MM.1S (cell line): ENCODE data around the gene TRABD2B.

Source experiments
- DNase-seq: peaks from one replicate; pipeline ENCODE4 v3.0.0-alpha.2; 2015
- H2AFZ ChIP-seq: fragments of 300-600 bp; sonication (generic); 2 replicates; pipeline ENCODE4 v1.6.0; 2016; ENCODE audit warnings: antibody characterized with exemption, low read length
- H3F3A ChIP-seq: fragments of 300-600 bp; sonication (generic); 2 replicates; pipeline ENCODE4 v1.6.1; 2016; ENCODE audit warnings: mild to moderate bottlenecking, antibody characterized with exemption, low read length, moderate library complexity, mixed read lengths; ENCODE audit not compliant: insufficient read depth
- H3K27ac ChIP-seq: fragments of 300-600 bp; sonication (generic); 2 replicates; pipeline ENCODE4 v1.5.1; 2016; ENCODE audit warnings: mild to moderate bottlenecking, low read length
- H3K27me3 ChIP-seq: fragments of 300-600 bp; sonication (generic); replicated peaks from 2 replicates; pipeline ENCODE4 v1.6.0; 2016; ENCODE audit warnings: low read length; ENCODE audit not compliant: insufficient read depth
- H3K36me3 ChIP-seq: fragments of 300-600 bp; sonication (generic); replicated peaks from 2 replicates; pipeline ENCODE4 v1.6.1; 2016; ENCODE audit warnings: mild to moderate bottlenecking, low read length, mixed read lengths; ENCODE audit not compliant: insufficient read depth
- H3K4me1 ChIP-seq: fragments of 300-600 bp; sonication (generic); 2 replicates; pipeline ENCODE4 v1.6.1; 2016; ENCODE audit warnings: low read length, mixed read lengths
- H3K4me2 ChIP-seq: fragments of 300-600 bp; sonication (generic); 2 replicates; pipeline ENCODE4 v1.6.0; 2016; ENCODE audit warnings: low read depth, low read length
- H3K4me3 ChIP-seq: fragments of 300-600 bp; sonication (generic); 2 replicates; pipeline ENCODE4 v1.5.1; 2016; ENCODE audit warnings: low read length, mixed read lengths
- H3K79me2 ChIP-seq: fragments of 300-600 bp; sonication (generic); 2 replicates; pipeline ENCODE4 v1.6.1; 2016; ENCODE audit warnings: mixed run types, low read length, mixed read lengths
- H3K9ac ChIP-seq: fragments of 300-600 bp; sonication (generic); 2 replicates; pipeline ENCODE4 v1.6.1; 2016; ENCODE audit warnings: low read length, mixed read lengths
- H3K9me2 ChIP-seq: fragments of 300-600 bp; sonication (generic); replicated peaks from 2 replicates; pipeline ENCODE4 v1.6.1; 2016; ENCODE audit warnings: mild to moderate bottlenecking, low read length, mixed read lengths; ENCODE audit not compliant: insufficient read depth
- H3K9me3 ChIP-seq: fragments of 300-600 bp; sonication (generic); replicated peaks from 2 replicates; pipeline ENCODE4 v1.6.1; 2016; ENCODE audit warnings: mild to moderate bottlenecking, low read length, mixed read lengths; ENCODE audit not compliant: insufficient read depth
- H4K20me1 ChIP-seq: fragments of 300-600 bp; sonication (generic); 2 replicates; pipeline ENCODE4 v1.6.1; 2016; ENCODE audit warnings: mild to moderate bottlenecking, low read length, moderate library complexity, mixed read lengths; ENCODE audit not compliant: insufficient read depth
- EZH2 ChIP-seq: fragments of 300-600 bp; sonication (generic); optimal IDR thresholded peaks from 2 replicates; pipeline ENCODE3; 2017; ENCODE audit warnings: low read depth, mild to moderate bottlenecking, antibody characterized with exemption, low read length, mixed read lengths
- EZH2phosphoT487 ChIP-seq: fragments of 300-600 bp; sonication (generic); IDR thresholded peaks from 2 replicates; pipeline ENCODE4 v1.6.1; 2018; ENCODE audit warnings: antibody characterized with exemption, low read length
- TF ChIP-seq, protein P1 (sequence below): fragments of 300-600 bp; sonication (generic); IDR thresholded peaks from 2 replicates; pipeline ENCODE4 v1.5.1; 2016; ENCODE audit warnings: antibody characterized with exemption, low read length, mixed read lengths

Gene TRABD2B

GRCh38 chr1:48018799-48019198, 21.6 kb upstream of the TRABD2B start:
- Histone ChIP-seq H3K9ac (no peak overlapping the region), H3K36me3 (no peaks in the 10 kb centered on the region), H3F3A (no peaks in the 10 kb centered on the region), H3K27ac (no peak overlapping the region), H3K27me3 (no peaks in the 10 kb centered on the region), H3K4me3 (no peak overlapping the region), H4K20me1 (no peaks in the 10 kb centered on the region), H3K9me3 (no peaks in the 10 kb centered on the region), H3K79me2 (no peaks in the 10 kb centered on the region), H3K4me1 (no peaks in the 10 kb centered on the region), H3K9me2 (no peaks in the 10 kb centered on the region), H3K4me2 (no peak overlapping the region), H2AFZ (no peak overlapping the region)
- TF ChIP-seq, protein P1, sequence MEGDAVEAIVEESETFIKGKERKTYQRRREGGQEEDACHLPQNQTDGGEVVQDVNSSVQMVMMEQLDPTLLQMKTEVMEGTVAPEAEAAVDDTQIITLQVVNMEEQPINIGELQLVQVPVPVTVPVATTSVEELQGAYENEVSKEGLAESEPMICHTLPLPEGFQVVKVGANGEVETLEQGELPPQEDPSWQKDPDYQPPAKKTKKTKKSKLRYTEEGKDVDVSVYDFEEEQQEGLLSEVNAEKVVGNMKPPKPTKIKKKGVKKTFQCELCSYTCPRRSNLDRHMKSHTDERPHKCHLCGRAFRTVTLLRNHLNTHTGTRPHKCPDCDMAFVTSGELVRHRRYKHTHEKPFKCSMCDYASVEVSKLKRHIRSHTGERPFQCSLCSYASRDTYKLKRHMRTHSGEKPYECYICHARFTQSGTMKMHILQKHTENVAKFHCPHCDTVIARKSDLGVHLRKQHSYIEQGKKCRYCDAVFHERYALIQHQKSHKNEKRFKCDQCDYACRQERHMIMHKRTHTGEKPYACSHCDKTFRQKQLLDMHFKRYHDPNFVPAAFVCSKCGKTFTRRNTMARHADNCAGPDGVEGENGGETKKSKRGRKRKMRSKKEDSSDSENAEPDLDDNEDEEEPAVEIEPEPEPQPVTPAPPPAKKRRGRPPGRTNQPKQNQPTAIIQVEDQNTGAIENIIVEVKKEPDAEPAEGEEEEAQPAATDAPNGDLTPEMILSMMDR: no peak
- DNase-seq: no peak

GRCh38 chr1:48017716-48018115, 20.5 kb upstream of the TRABD2B start:
- TF ChIP-seq EZH2 (no peak), EZH2phosphoT487 (no peak)
- TF ChIP-seq, protein P1: no peak
- DNase-seq: no peak
- Histone ChIP-seq H3F3A (no peaks in the 10 kb centered on the region), H2AFZ (no peak overlapping the region), H3K9ac (no peak overlapping the region), H3K9me2 (no peaks in the 10 kb centered on the region), H3K27ac (no peak overlapping the region), H3K4me3 (no peak overlapping the region), H3K9me3 (no peaks in the 10 kb centered on the region), H3K36me3 (no peaks in the 10 kb centered on the region), H3K79me2 (no peaks in the 10 kb centered on the region), H3K4me1 (no peaks in the 10 kb centered on the region), H4K20me1 (no peaks in the 10 kb centered on the region), H3K4me2 (no peak overlapping the region), H3K27me3 (no peaks in the 10 kb centered on the region)

- Histone ChIP-seq H3F3A (no peaks in the 10 kb centered on the region), H3K9me3 (no peaks in the 10 kb centered on the region), H4K20me1 (no peaks in the 10 kb centered on the region), H3K9ac (no peak overlapping the region), H3K79me2 (no peaks in the 10 kb centered on the region), H3K4me3 (no peak overlapping the region), H3K4me2 (no peak overlapping the region), H2AFZ (no peak overlapping the region), H3K36me3 (no peaks in the 10 kb centered on the region), H3K27ac (no peak overlapping the region), H3K9me2 (no peaks in the 10 kb centered on the region), H3K27me3 (no peaks in the 10 kb centered on the region), H3K4me1 (no peaks in the 10 kb centered on the region)
- TF ChIP-seq, protein P1: no peak
- no peak for TF ChIP-seq EZH2phosphoT487
- TF ChIP-seq EZH2: no peak
- DNase-seq: no peak
Observed at GRCh38 chr1:48016515-48016914, 19.3 kb upstream of the TRABD2B start.
